Calu3 (cell line): ENCODE data around the gene BEGAIN. TPM values are rescaled to one million over a fixed set of nuclear protein-coding genes. Genes with fewer than 3 reads are reported as not detected.

Experiments used
- BruUV-seq: library from RNA; stranded (reverse); fragments of 400-500 nt; replicated peaks from 2 replicates; lab custom pipeline; 2021; lab: Mats Ljungman, UMichigan
- CTCF ChIA-PET: fragments of 300-600 bp; sonication (Branson Sonifier 250); formaldehyde crosslinking; loops from one replicate; lab custom pipeline; 2022; ENCODE audit warnings: antibody characterized with exemption; lab: Charles Lee
- DNase-seq: peaks from one replicate; pipeline ENCODE4 v3.0.0; 2022
- H3K27ac Mint-ChIP-seq: one replicate; pipeline ENCODE4 v1.8.0; 2022; ENCODE audit warnings: mixed read lengths; ENCODE audit not compliant: unreplicated experiment
- H3K27me3 Mint-ChIP-seq: one replicate; pipeline ENCODE4 v1.8.0; 2022; ENCODE audit warnings: mixed read lengths; ENCODE audit not compliant: unreplicated experiment
- H3K36me3 Mint-ChIP-seq: one replicate; pipeline ENCODE4 v1.8.0; 2022; ENCODE audit warnings: mild to moderate bottlenecking, moderate library complexity, mixed read lengths; ENCODE audit not compliant: insufficient read depth, unreplicated experiment
- H3K4me1 Mint-ChIP-seq: one replicate; pipeline ENCODE4 v1.8.0; 2022; ENCODE audit warnings: mild to moderate bottlenecking, low read depth, mixed read lengths; ENCODE audit not compliant: unreplicated experiment
- H3K4me3 Mint-ChIP-seq: one replicate; pipeline ENCODE4 v1.8.0; 2022; ENCODE audit warnings: mild to moderate bottlenecking, low read depth, moderate library complexity, mixed read lengths; ENCODE audit not compliant: unreplicated experiment
- H3K9me3 Mint-ChIP-seq: one replicate; pipeline ENCODE4 v1.8.0; 2022; ENCODE audit warnings: low read depth, mixed read lengths; ENCODE audit not compliant: unreplicated experiment
- intact Hi-C: fragments of 100-400 bp; cut with micrococcal nuclease; formaldehyde crosslinking; loops from one replicate; pipeline ENCODE4 v1.10.0; 2022; ENCODE audit not compliant: unreplicated experiment
- total RNA-seq: library from RNA; stranded (reverse); gene quantifications from 2 replicates; pipeline ENCODE4 v1.2.3, GENCODE V29; 2022
- TF ChIP-seq, protein P1 (sequence below): fragments of 200-600 bp; IDR thresholded peaks from one replicate; pipeline ENCODE4 v1.8.0; 2022; ENCODE audit warnings: antibody characterized with exemption; ENCODE audit not compliant: unreplicated experiment

BEGAIN gene
- total RNA-seq, 1 experiment from 2014 or later: 0.26 TPM

DNA sequence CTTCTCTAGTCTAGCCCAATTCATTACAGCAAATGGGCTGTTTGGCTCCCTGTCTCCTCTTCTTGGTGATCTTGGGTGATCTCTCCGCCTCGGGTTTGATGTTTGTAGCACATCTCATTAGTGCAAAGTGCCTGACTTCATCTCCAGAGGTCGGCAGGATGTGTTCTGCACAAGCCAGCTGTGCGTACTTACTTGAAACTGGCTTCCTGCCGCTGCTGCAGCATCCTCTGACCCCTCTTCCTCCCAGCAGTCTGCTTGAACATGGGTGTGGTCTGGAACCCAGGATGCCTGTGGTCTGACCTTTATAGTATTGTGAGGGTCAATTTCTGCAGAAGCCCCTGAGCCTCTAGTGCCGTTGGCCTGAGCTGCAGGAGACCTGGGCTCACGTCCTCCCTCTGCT lies 99.2 kb downstream of the BEGAIN start:
- Mint-ChIP-seq H3K36me3 (no peaks in the 10 kb centered on the region), H3K4me1 (no peaks in the 10 kb centered on the region), H3K27me3 (no peaks in the 10 kb centered on the region), H3K9me3 (no peaks in the 10 kb centered on the region), H3K4me3 (no peak overlapping the region), H3K27ac (no peak overlapping the region)
- no TSS peak for BruUV-seq
- intact Hi-C loops: no loop called here
- DNase-seq: no peak
- TF ChIP-seq, protein P1, sequence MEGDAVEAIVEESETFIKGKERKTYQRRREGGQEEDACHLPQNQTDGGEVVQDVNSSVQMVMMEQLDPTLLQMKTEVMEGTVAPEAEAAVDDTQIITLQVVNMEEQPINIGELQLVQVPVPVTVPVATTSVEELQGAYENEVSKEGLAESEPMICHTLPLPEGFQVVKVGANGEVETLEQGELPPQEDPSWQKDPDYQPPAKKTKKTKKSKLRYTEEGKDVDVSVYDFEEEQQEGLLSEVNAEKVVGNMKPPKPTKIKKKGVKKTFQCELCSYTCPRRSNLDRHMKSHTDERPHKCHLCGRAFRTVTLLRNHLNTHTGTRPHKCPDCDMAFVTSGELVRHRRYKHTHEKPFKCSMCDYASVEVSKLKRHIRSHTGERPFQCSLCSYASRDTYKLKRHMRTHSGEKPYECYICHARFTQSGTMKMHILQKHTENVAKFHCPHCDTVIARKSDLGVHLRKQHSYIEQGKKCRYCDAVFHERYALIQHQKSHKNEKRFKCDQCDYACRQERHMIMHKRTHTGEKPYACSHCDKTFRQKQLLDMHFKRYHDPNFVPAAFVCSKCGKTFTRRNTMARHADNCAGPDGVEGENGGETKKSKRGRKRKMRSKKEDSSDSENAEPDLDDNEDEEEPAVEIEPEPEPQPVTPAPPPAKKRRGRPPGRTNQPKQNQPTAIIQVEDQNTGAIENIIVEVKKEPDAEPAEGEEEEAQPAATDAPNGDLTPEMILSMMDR: no peak
- CTCF ChIA-PET: no interaction called here

DNA sequence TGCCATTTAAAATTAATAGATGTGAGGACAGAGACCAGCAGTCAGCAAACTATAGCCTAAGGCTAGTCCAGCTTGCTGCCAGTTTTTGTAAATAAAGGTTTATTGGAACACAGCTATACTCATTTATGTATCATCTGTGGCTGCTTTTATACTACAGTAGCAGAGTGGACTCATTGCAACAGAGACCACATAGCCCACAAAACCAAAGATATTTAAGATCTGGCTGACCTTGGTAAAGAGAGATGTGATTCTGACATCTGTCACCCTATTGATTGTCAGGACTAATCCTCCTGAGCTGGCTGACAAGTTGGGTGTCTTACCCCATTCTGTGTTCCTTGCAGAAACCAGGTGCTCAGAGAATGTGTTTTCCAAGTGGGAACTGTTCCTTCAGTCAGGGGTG lies 99.9 kb downstream of the BEGAIN start:
- no peak overlapping the region for H3K4me3 Mint-ChIP-seq
- H3K27ac Mint-ChIP-seq: no peak overlapping the region
- DNase-seq: no peak
- H3K36me3 Mint-ChIP-seq: no peaks in the 10 kb centered on the region
- intact Hi-C loops: no loop called here
- no TSS peak for BruUV-seq
- TF ChIP-seq, protein P1: no peak
- H3K4me1 Mint-ChIP-seq: no peaks in the 10 kb centered on the region
- H3K9me3 Mint-ChIP-seq: no peaks in the 10 kb centered on the region
- CTCF ChIA-PET: no interaction called here
- no peaks in the 10 kb centered on the region for H3K27me3 Mint-ChIP-seq

Other genes with a start within 250 kb of the BEGAIN start
- gene WDR25, start 210.9 kb downstream of the BEGAIN start, total RNA-seq: 12.5 and 16.4 TPM in 2 replicates
- not detected in 2 replicates for gene DLK1, start 139.5 kb upstream of the BEGAIN start, total RNA-seq
- gene MEG3, start 238.7 kb upstream of the BEGAIN start, total RNA-seq: not detected in 2 replicates